SK-N-MC (cell line): Measurements from ENCODE around the gene DUSP22.

Source experiments
- DNase-seq: peaks from one replicate; pipeline ENCODE4 v3.0.0-alpha.2; 2011; ENCODE audit warnings: low read depth, low spot score
- H3K27ac ChIP-seq: fragments of 200-600 bp; sonication (generic); 2 replicates; pipeline ENCODE4 v1.5.1; 2016; ENCODE audit warnings: mixed run types
- H3K36me3 ChIP-seq: fragments of 200-600 bp; sonication (generic); 2 replicates; pipeline ENCODE4 v1.6.1; 2017; ENCODE audit warnings: antibody characterized with exemption, low read length, mixed read lengths; ENCODE audit not compliant: insufficient read depth
- H3K4me3 ChIP-seq: fragments of 200-600 bp; sonication (generic); 2 replicates; pipeline ENCODE4 v1.5.1; 2016
- H3K9ac ChIP-seq: fragments of 200-600 bp; sonication (generic); 2 replicates; pipeline ENCODE4 v1.8.0; 2017; ENCODE audit warnings: mixed run types, mixed read lengths; ENCODE audit not compliant: insufficient read length
- H3K9me3 ChIP-seq: fragments of 200-600 bp; sonication (generic); 2 replicates; pipeline ENCODE4 v1.6.1; 2017; ENCODE audit warnings: low read depth, mild to moderate bottlenecking, antibody characterized with exemption, low read length, moderate library complexity, mixed read lengths
- EZH2 ChIP-seq: fragments of 200-600 bp; sonication (generic); IDR thresholded peaks from one replicate; pipeline ENCODE4 v1.6.1; 2017; ENCODE audit warnings: antibody characterized with exemption
- FOXP2 ChIP-seq: optimal IDR thresholded peaks from 2 replicates; pipeline ENCODE3; 2011; ENCODE audit warnings: mild to moderate bottlenecking, moderate library complexity; ENCODE audit not compliant: insufficient read depth; ENCODE audit errors: extremely low read length, control extremely low read depth
- POLR2AphosphoS5 ChIP-seq: IDR thresholded peaks from 2 replicates; pipeline ENCODE4 v1.6.1; 2012; ENCODE audit warnings: mild to moderate bottlenecking, low read depth, low read length, borderline replicate concordance

The DUSP22 gene

DNA sequence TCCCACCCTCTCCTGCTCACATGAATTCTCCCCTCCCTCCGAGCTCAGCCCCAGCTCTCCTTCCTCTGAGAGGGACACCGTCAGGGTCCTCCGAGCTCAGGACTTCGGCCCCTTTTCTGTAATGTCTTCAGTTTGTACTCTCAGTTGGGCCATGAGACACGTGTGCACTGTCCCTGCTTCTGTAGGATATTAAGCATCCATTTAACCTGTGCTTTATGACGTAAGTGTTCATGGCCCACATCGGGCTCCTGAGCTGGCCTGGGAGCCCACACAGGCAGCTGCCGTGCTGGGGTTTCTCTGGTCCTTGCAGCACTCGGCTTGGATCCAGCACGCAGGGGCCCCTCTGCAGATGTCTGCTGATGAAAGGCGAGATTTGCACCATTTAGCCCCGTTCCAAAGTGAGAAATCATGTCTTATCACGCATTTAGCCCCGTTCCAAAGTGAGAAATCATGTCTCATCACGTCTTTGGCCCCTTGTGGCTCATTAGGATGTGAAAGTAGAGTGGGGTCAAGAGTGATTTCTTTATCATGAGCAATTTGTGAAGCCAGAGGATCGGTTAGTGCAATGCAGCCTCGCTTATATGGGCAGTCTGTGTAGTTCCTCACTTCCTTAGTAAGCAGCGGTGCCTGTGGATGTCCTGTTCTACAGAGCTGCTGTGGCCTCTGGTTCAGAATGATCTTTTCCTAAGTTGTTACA is 25.3 kb downstream of the DUSP22 start:
- H3K9me3 ChIP-seq, result no peaks in the 10 kb centered on the region
- H3K27ac ChIP-seq, result no peak overlapping the region
- no peak for DNase-seq
- no peak overlapping the region for H3K9ac ChIP-seq
- no peak overlapping the region for H3K4me3 ChIP-seq
- no peaks in the 10 kb centered on the region for H3K36me3 ChIP-seq
- TF ChIP-seq POLR2AphosphoS5, result no peak
- TF ChIP-seq EZH2, result no peak
- no peak for TF ChIP-seq FOXP2

GRCh38 chr6:318243-318890 is 26.1 kb downstream of the DUSP22 start:
- H3K9ac ChIP-seq, result no peak overlapping the region
- no peak overlapping the region for H3K27ac ChIP-seq
- DNase-seq, result no peak
- no peaks in the 10 kb centered on the region for H3K9me3 ChIP-seq
- TF ChIP-seq EZH2 (no peak), FOXP2 (no peak), POLR2AphosphoS5 (no peak)
- no peak overlapping the region for H3K4me3 ChIP-seq
- H3K36me3 ChIP-seq, result no peaks in the 10 kb centered on the region

DNA sequence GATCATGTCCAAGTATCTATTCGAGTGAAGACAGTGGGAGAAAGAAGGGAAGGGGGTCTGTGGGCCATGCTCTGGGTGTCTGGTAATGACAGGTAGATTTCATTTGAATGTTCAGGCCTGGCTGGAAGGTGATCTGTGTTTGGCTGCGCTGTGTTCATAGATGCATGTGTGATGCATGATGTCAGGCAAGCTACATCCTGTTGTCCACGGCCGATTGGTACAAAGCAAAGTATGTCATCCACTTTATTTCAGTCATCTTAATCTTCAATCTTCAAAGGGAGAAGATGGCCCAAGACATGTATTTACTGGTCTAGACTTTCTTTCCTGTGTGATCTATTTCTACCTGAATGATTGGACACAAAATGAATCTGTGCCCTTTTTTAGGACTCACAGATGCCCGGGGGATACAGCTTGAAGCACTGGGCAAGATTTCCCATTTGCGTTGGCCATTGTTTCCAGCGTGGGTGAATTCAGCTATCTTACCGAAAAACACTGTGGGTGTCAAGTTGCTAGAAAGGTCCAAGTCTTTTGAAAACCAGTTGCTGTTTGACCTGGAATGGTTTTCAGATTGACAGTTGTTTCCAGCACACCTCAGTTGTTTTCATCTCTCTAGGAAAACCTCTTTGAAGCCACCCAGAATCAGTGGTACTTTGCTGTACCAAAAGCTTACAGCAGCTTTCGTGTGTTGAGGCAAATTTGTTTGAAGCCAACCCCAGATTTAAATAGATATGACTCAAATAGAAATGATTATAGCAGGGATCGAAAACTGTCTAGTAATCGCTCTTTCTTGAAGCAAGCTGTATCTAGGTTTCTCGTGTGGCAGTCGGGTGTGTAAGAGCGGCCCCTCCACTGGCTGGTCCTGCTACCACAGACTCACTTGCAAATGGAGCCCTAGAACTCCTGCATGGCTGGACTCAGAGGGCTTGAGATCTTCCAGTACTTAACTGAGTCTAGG is 27.2 kb downstream of the DUSP22 start:
- no peaks in the 10 kb centered on the region for H3K36me3 ChIP-seq
- TF ChIP-seq EZH2, result no peak
- no peak for TF ChIP-seq FOXP2
- no peak for TF ChIP-seq POLR2AphosphoS5
- H3K9me3 ChIP-seq, result no peaks in the 10 kb centered on the region
- H3K4me3 ChIP-seq, result no peak overlapping the region
- no peak for DNase-seq
- H3K9ac ChIP-seq, result no peak overlapping the region
- H3K27ac ChIP-seq, result no peak overlapping the region

GRCh38 chr6:320351-321157 is 28.3 kb downstream of the DUSP22 start:
- no peak for DNase-seq
- no peaks in the 10 kb centered on the region for H3K9me3 ChIP-seq
- no peak overlapping the region for H3K27ac ChIP-seq
- no peaks in the 10 kb centered on the region for H3K36me3 ChIP-seq
- TF ChIP-seq EZH2 (no peak), POLR2AphosphoS5 (no peak), FOXP2 (no peak)
- H3K9ac ChIP-seq, result no peak overlapping the region
- no peak overlapping the region for H3K4me3 ChIP-seq

GRCh38 chr6:321158-321438 is 28.8 kb downstream of the DUSP22 start:
- Histone ChIP-seq H3K36me3 (no peaks in the 10 kb centered on the region), H3K9me3 (no peaks in the 10 kb centered on the region), H3K9ac (no peak overlapping the region), H3K4me3 (no peak overlapping the region), H3K27ac (no peak overlapping the region)
- TF ChIP-seq FOXP2 (no peak), EZH2 (no peak), POLR2AphosphoS5 (no peak)
- no peak for DNase-seq

DNA sequence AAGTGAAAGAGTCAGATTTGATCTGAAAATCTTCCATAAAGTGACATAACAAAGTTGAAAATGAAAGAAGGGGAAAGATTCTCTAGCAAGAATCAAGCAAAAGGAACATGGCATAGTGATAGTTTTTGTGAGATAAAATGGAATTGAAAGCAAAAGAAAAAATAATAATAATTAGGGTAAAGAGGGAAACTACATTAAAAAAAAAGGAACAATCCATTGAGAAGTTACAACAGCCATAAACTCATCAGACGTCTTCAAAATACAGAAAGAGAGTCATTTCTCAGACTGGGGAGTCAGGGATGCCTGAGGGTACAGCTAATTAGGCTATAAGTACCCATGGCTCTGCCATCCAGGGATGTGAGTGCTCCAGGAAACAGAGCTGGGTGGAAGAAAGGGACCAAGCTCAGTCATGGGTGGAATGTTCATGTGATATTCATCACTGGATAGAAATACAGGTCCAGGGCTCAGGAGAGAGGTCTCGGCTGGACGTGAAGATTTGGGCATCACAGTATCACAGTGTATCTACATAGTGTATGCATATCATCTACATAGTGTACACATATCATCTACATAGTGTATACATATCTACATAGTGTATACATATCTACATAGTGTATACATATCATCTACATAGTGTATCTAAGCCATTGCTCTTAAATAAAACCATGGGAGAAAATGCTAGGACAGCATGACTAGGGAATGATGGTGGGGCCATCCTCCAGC is 29.4 kb downstream of the DUSP22 start:
- DNase-seq, result no peak
- Histone ChIP-seq H3K36me3 (no peaks in the 10 kb centered on the region), H3K27ac (no peak overlapping the region), H3K9ac (no peak overlapping the region), H3K9me3 (no peaks in the 10 kb centered on the region), H3K4me3 (no peak overlapping the region)
- TF ChIP-seq POLR2AphosphoS5 (no peak), EZH2 (no peak), FOXP2 (no peak)

DNA sequence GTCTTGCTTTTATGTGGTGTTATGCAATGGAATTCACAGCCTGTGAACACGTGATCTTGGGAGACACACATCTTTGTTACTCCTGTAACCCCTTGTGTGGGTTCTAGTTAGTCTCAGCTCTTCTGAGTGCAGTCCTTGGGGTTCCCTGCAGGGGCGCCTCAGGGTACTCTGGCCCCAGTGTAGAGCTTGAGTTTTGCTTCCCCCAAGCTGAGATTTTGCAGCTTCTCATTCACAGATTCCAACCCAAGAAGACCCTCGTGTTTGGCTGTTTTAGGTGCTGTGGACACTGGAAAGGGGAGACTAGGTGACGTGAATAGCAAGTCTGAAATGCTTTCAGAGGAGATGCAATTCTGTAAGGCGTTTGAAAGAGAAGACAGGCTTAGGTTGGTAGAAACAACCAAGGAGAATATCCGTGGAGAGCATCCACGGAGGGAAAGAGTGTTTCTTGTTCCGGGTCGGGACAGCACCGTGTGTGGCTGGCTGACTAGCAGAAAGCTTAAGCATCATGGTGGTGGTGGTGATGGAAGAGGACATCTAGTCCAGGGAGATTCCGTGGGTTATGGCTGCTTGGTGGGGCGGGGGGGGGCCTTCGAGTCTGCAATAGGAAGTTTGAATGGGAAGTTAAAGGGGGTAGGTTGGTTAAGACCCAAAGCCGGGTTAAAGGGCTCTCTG is 30.1 kb downstream of the DUSP22 start:
- no peak overlapping the region for H3K9ac ChIP-seq
- no peak overlapping the region for H3K27ac ChIP-seq
- H3K4me3 ChIP-seq, result no peak overlapping the region
- H3K36me3 ChIP-seq, result no peaks in the 10 kb centered on the region
- no peaks in the 10 kb centered on the region for H3K9me3 ChIP-seq
- no peak for DNase-seq
- no peak for TF ChIP-seq POLR2AphosphoS5
- no peak for TF ChIP-seq EZH2
